ENCODE results near the gene TSKU. TPM values are rescaled to one million over a fixed set of nuclear protein-coding genes. Genes with fewer than 3 reads are reported as not detected.

The TSKU gene
- total RNA-seq, 2 experiments from 2014 or later = 0.35 to 0.38 TPM

GRCh38 chr11:76744186-76745043, 38.7 kb upstream of the TSKU start:
- Mint-ChIP-seq H3K27ac (no peak overlapping the region), H3K9me3 (no peaks in the 10 kb centered on the region), H3K4me1 (ENCODE audit: low read depth) (no peaks in the 10 kb centered on the region), H3K4me3 (no peak overlapping the region), H3K27me3 (ENCODE audit: low read depth) (no peaks in the 10 kb centered on the region), H3K36me3 (ENCODE audit: low read depth) (no peaks in the 10 kb centered on the region)
- no peak for DNase-seq
- intact Hi-C loops (cut with micrococcal nuclease) = no loop called here
- CTCF ChIA-PET = interaction anchor here (1.3 kb wide), 1 partner anchor 10 kb away, joined by 5 read pairs; no protein-coding TSS in a partner anchor

DNA sequence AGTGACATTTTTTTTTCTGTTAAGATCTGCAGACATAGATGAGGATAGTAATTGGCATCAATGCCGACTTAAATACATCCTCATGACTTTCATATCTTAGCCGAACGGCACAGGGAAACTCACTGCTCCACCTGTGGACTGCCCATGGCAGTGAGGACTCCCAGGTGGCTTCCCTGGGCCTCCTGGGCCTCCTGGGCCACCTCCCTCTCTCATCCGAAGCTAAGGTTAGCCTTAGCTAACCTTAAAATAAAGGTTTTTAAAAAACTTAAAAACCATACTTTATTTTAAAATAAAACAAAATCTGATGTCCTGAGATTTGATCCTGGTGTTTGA, 38.1 kb upstream of the TSKU start:
- intact Hi-C loops (cut with micrococcal nuclease) = no loop called here
- CTCF ChIA-PET = no interaction called here
- no peak for DNase-seq
- no peaks in the 10 kb centered on the region for H3K4me1 Mint-ChIP-seq (ENCODE audit: low read depth)
- no peaks in the 10 kb centered on the region for H3K36me3 Mint-ChIP-seq (ENCODE audit: low read depth)
- no peak overlapping the region for H3K27ac Mint-ChIP-seq
- no peak overlapping the region for H3K4me3 Mint-ChIP-seq
- H3K27me3 Mint-ChIP-seq (ENCODE audit: low read depth) = no peaks in the 10 kb centered on the region
- no peaks in the 10 kb centered on the region for H3K9me3 Mint-ChIP-seq

- H3K36me3 Mint-ChIP-seq (ENCODE audit: low read depth) = no peaks in the 10 kb centered on the region
- CTCF ChIA-PET = no interaction called here
- H3K4me3 Mint-ChIP-seq = no peak overlapping the region
- H3K27me3 Mint-ChIP-seq (ENCODE audit: low read depth) = no peaks in the 10 kb centered on the region
- H3K27ac Mint-ChIP-seq = no peak overlapping the region
- no peak for DNase-seq
- intact Hi-C loops (cut with micrococcal nuclease) = no loop called here
- no peaks in the 10 kb centered on the region for H3K9me3 Mint-ChIP-seq
- H3K4me1 Mint-ChIP-seq (ENCODE audit: low read depth) = no peaks in the 10 kb centered on the region
These were observed 37.5 kb upstream of the TSKU start for GRCh38 chr11:76745561-76746207.

DNA sequence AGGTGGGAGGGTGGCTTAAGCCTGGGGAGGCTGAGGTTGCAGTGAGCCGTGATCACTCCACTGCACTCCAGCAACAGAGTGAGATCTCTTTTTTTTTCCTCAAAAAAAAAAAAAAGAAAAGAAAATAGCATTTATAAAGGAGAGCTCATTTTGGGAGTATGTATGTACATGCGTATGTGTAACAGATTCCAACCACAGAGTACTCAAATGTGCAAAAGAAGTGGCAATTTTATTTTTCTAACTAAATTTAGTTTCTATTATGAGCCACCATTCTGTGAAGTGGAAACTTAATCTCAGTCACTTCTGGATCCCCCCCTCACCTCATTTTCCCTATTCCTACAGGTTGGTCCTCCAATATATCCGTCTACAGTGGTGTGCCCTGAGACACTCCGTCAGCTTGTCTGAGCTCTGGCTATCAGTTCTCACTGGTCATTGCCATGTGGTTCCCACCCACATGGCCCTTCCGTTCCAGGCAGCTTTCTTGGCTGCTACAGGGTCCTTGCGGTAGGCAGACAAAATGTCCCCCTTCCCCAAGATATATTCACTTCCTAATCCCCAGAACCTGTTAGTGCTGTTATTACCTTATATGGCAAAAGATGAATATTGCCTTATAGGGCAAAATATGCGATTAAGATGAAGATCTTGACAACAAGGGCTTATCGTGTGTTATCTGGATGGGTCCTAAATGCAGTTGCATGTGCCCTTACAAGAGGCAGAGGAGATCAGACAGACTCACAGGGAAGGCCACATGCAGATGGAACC, 35.8 kb upstream of the TSKU start:
- no peak overlapping the region for H3K4me3 Mint-ChIP-seq
- H3K4me1 Mint-ChIP-seq (ENCODE audit: low read depth) = no peaks in the 10 kb centered on the region

DNA sequence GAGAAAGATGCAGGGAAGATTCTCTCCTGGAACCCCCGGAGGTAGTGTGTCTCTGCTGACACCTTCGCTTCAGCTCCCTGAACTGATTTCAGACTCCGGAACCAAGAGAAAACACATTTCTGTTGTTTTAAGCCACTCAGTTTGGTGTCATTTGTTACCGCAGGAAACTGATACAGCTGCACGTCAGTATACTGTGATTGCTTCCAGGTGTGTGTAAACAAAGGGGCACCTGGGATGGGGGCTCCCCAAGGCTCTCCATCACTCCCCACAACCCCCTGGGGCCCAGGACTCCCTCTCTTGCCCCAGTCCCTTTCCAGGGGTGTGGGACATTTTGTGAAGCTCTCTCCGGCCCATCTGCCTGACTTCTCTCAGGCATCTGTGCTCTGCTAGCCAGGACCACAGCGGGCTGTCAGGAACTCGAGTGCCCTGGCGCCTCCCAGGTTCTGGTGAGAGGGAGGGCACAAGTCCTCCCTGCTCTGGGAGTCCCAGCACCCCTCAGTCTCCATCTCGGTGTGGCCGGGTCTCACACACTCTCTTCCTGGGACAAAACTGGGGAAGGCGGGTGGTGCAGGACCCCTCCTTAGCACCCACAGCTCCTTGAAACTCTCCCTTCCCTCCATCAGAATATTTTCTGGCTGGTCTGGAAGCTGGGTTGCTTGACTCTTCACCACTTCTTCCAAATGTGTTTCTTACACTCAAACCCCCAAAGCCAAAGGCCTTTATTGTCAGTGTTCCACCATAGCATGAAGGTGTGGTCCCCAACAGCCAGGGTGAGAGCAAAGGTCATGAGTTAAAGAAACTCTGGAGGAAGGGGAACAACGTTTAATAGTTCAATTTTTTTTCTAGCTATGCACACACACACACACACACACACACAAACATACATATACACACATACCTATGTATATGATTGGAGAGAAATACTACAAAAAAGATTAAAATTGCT, 35.0 kb upstream of the TSKU start:
- intact Hi-C loops (cut with micrococcal nuclease) = no loop called here
- Mint-ChIP-seq H3K4me3 (no peak overlapping the region), H3K4me1 (ENCODE audit: low read depth) (no peaks in the 10 kb centered on the region), H3K27ac (no peak overlapping the region), H3K36me3 (ENCODE audit: low read depth) (no peaks in the 10 kb centered on the region), H3K9me3 (no peaks in the 10 kb centered on the region), H3K27me3 (ENCODE audit: low read depth) (no peaks in the 10 kb centered on the region)
- DNase-seq = no peak
- CTCF ChIA-PET = interaction anchor here (1.0 to 1.1 kb wide), 2 partner anchors 26 to 299 kb away, joined by 3 read pairs; no protein-coding TSS in a partner anchor

More for the DNA sequence above, 35.8 kb upstream of the TSKU start:
- intact Hi-C loops (cut with micrococcal nuclease) = no loop called here
- CTCF ChIA-PET = interaction anchor here (0.5 to 1.1 kb wide), 6 partner anchors 13 to 305 kb away, joined by 3 to 4 read pairs (median 3); no protein-coding TSS in a partner anchor
- H3K27ac Mint-ChIP-seq = no peak overlapping the region
- H3K36me3 Mint-ChIP-seq (ENCODE audit: low read depth) = no peaks in the 10 kb centered on the region
- H3K27me3 Mint-ChIP-seq (ENCODE audit: low read depth) = no peaks in the 10 kb centered on the region
- DNase-seq = no peak
- no peaks in the 10 kb centered on the region for H3K9me3 Mint-ChIP-seq

- H3K36me3 Mint-ChIP-seq (ENCODE audit: low read depth) = no peaks in the 10 kb centered on the region
- CTCF ChIA-PET = interaction anchor here (1.0 kb wide), 1 partner anchor 27 kb away, joined by 3 read pairs; no protein-coding TSS in a partner anchor
- H3K4me1 Mint-ChIP-seq (ENCODE audit: low read depth) = no peaks in the 10 kb centered on the region
- H3K4me3 Mint-ChIP-seq = no peak overlapping the region
- intact Hi-C loops (cut with micrococcal nuclease) = no loop called here
- DNase-seq = no peak
- H3K27ac Mint-ChIP-seq = no peak overlapping the region
- no peaks in the 10 kb centered on the region for H3K27me3 Mint-ChIP-seq (ENCODE audit: low read depth)
- no peaks in the 10 kb centered on the region for H3K9me3 Mint-ChIP-seq
These were observed 34.2 kb upstream of the TSKU start for GRCh38 chr11:76748948-76749347.

GRCh38 chr11:76750067-76750466, 33.1 kb upstream of the TSKU start:
- no peaks in the 10 kb centered on the region for H3K9me3 Mint-ChIP-seq
- no peak overlapping the region for H3K27ac Mint-ChIP-seq
- no peak overlapping the region for H3K4me3 Mint-ChIP-seq
- no peaks in the 10 kb centered on the region for H3K27me3 Mint-ChIP-seq (ENCODE audit: low read depth)
- CTCF ChIA-PET = no interaction called here
- no peak for DNase-seq
- H3K4me1 Mint-ChIP-seq (ENCODE audit: low read depth) = no peaks in the 10 kb centered on the region
- H3K36me3 Mint-ChIP-seq (ENCODE audit: low read depth) = no peaks in the 10 kb centered on the region
- intact Hi-C loops (cut with micrococcal nuclease) = no loop called here

GRCh38 chr11:76750746-76751145, 32.4 kb upstream of the TSKU start:
- Mint-ChIP-seq H3K4me3 (no peak overlapping the region), H3K4me1 (ENCODE audit: low read depth) (no peaks in the 10 kb centered on the region), H3K27me3 (ENCODE audit: low read depth) (no peaks in the 10 kb centered on the region), H3K36me3 (ENCODE audit: low read depth) (no peaks in the 10 kb centered on the region), H3K9me3 (no peaks in the 10 kb centered on the region), H3K27ac (no peak overlapping the region)
- CTCF ChIA-PET = no interaction called here
- intact Hi-C loops (cut with micrococcal nuclease) = no loop called here
- DNase-seq = no peak

- Mint-ChIP-seq H3K36me3 (ENCODE audit: low read depth) (no peaks in the 10 kb centered on the region), H3K27ac (no peak overlapping the region), H3K4me3 (no peak overlapping the region), H3K9me3 (no peaks in the 10 kb centered on the region), H3K27me3 (ENCODE audit: low read depth) (no peaks in the 10 kb centered on the region), H3K4me1 (ENCODE audit: low read depth) (no peaks in the 10 kb centered on the region)
- CTCF ChIA-PET = interaction anchor here (0.9 kb wide), 1 partner anchor 18 kb away, joined by 3 read pairs; no protein-coding TSS in a partner anchor
- intact Hi-C loops (cut with micrococcal nuclease) = no loop called here
- no peak for DNase-seq
These were observed 30.6 kb upstream of the TSKU start for GRCh38 chr11:76752321-76753143.

- no peak overlapping the region for H3K4me3 Mint-ChIP-seq
- CTCF ChIA-PET = interaction anchor here (1.0 kb wide), 1 partner anchor 19 kb away, joined by 3 read pairs; no protein-coding TSS in a partner anchor
- H3K27me3 Mint-ChIP-seq (ENCODE audit: low read depth) = no peaks in the 10 kb centered on the region
- no peaks in the 10 kb centered on the region for H3K4me1 Mint-ChIP-seq (ENCODE audit: low read depth)
- no peaks in the 10 kb centered on the region for H3K9me3 Mint-ChIP-seq
- H3K27ac Mint-ChIP-seq = no peak overlapping the region
- no peak for DNase-seq
- intact Hi-C loops (cut with micrococcal nuclease) = no loop called here
- no peaks in the 10 kb centered on the region for H3K36me3 Mint-ChIP-seq (ENCODE audit: low read depth)
These were observed 29.7 kb upstream of the TSKU start for GRCh38 chr11:76753449-76753848.

DNA sequence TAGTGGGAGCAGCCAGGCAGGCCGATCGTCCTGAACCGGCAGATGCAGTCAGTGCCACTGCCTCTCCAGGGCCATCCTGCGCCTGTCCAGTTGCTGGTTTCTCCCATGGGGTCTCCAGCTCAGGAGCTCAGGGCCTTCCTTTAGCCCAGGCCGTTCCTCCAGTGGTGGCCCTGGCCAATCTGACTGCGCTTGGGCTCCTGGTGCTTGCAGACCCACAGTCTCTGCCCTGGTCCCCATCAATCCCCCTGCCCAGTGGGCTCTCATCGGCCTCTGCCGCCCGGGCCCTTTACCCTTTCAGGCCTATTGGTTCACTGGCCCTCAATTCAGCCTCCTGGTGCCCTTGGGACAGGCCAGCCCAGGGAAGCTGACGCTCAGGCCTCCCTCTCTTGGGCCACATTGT, 29.2 kb upstream of the TSKU start:
- Mint-ChIP-seq H3K27ac (no peak overlapping the region), H3K27me3 (ENCODE audit: low read depth) (no peaks in the 10 kb centered on the region)
- CTCF ChIA-PET = interaction anchor here (1.0 kb wide), 1 partner anchor 20 kb away, joined by 3 read pairs; no protein-coding TSS in a partner anchor

More for the DNA sequence above, 29.2 kb upstream of the TSKU start:
- DNase-seq = no peak
- no peaks in the 10 kb centered on the region for H3K9me3 Mint-ChIP-seq
- no peak overlapping the region for H3K4me3 Mint-ChIP-seq
- intact Hi-C loops (cut with micrococcal nuclease) = no loop called here
- H3K4me1 Mint-ChIP-seq (ENCODE audit: low read depth) = no peaks in the 10 kb centered on the region
- no peaks in the 10 kb centered on the region for H3K36me3 Mint-ChIP-seq (ENCODE audit: low read depth)

Data from activated naive CD4-positive, alpha-beta T cell treated with anti-CD3 and anti-CD28 coated beads for 36 hours (primary cell).